ENCODE data around the gene NSUN4. TPM values are rescaled to one million over a fixed set of nuclear protein-coding genes. Genes with fewer than 3 reads are reported as not detected.

NSUN4 gene
- total RNA-seq, 1 donor from 2014 or later = 23.4 TPM

GRCh38 chr1:46410156-46411009 is 69.8 kb downstream of the NSUN4 start:
- Mint-ChIP-seq H3K27me3 (ENCODE audit: low read depth) (no peaks in the 10 kb centered on the region), H3K4me1 (ENCODE audit: low read depth) (peaks cover 8% of the 10 kb centered on the region), H3K27ac (ENCODE audit: unreplicated experiment) (no peak overlapping the region), H3K36me3 (ENCODE audit: low read depth) (peaks cover 11% of the 10 kb centered on the region), H3K4me3 (ENCODE audit: unreplicated experiment) (no peak overlapping the region), H3K9me3 (ENCODE audit: low read depth) (no peaks in the 10 kb centered on the region)
- no peak for DNase-seq (ENCODE audit: low spot score)
- no peak for TF ChIP-seq CTCF (IDR thresholded peaks at IDR 0.05)

DNA sequence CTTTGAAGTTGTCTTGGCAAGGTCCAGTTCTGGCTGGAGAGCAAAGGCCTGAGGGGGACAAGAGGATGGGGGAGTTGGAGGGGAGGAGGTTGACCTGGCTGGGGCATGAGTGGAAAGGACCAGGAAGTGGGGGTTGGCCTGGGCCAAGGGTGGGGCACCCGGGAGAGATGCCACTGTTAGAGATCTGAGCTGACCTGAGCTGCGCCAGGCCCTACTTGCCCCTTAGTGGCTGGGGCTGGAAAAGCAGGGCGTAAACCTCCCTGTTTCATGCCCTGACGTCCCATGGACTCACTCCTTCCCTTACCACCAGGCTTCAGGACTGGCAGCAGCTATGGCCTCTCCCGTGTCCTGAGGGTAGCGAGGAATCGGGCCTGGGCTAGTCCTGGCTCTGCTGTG is 70.4 kb downstream of the NSUN4 start:
- no peak for TF ChIP-seq CTCF (IDR thresholded peaks at IDR 0.05)
- H3K4me3 Mint-ChIP-seq (ENCODE audit: unreplicated experiment) = no peak overlapping the region
- DNase-seq (ENCODE audit: low spot score) = no peak
- peaks cover 8% of the 10 kb centered on the region for H3K4me1 Mint-ChIP-seq (ENCODE audit: low read depth)
- no peaks in the 10 kb centered on the region for H3K9me3 Mint-ChIP-seq (ENCODE audit: low read depth)
- H3K36me3 Mint-ChIP-seq (ENCODE audit: low read depth) = peaks cover 14% of the 10 kb centered on the region
- H3K27me3 Mint-ChIP-seq (ENCODE audit: low read depth) = no peaks in the 10 kb centered on the region
- no peak overlapping the region for H3K27ac Mint-ChIP-seq (ENCODE audit: unreplicated experiment)

Other genes with a start within 250 kb of the NSUN4 start
- 21.1 to 36.3 TPM (median 23.4 TPM) in 3 replicates for gene PIK3R3, start 208.2 kb upstream of the NSUN4 start, total RNA-seq
- gene TSPAN1, start 165.7 kb upstream of the NSUN4 start, total RNA-seq = 1.4 to 2.1 TPM (median 1.6 TPM) in 3 replicates
- gene P3R3URF, start 164.3 kb upstream of the NSUN4 start, total RNA-seq = not detected in 3 replicates
- 84.9 to 104 TPM (median 89.1 TPM) in 3 replicates for gene POMGNT1, start 142.4 kb upstream of the NSUN4 start, total RNA-seq
- gene LURAP1, start 137.5 kb upstream of the NSUN4 start, total RNA-seq = 3.8 to 4.1 TPM (median 4.0 TPM) in 3 replicates
- 2.6 to 9.9 TPM (median 2.7 TPM) in 3 replicates for gene RAD54L, start 93.0 kb upstream of the NSUN4 start, total RNA-seq
- gene LRRC41, start 37.2 kb upstream of the NSUN4 start, total RNA-seq = 82.0 to 96.8 TPM (median 82.9 TPM) in 3 replicates
- gene UQCRH, start 37.1 kb upstream of the NSUN4 start, total RNA-seq = 167 to 194 TPM (median 168 TPM) in 3 replicates
- 7.0 to 15.0 TPM (median 14.1 TPM) in 3 replicates for gene FAAH, start 53.5 kb downstream of the NSUN4 start, total RNA-seq
- gene DMBX1, start 149.0 kb downstream of the NSUN4 start, total RNA-seq = not detected in 3 replicates
- not detected in 3 replicates for gene KNCN, start 210.8 kb downstream of the NSUN4 start, total RNA-seq